Measurements from ENCODE around the gene CHMP4A. TPM values are rescaled to one million over a fixed set of nuclear protein-coding genes. Genes with fewer than 3 reads are reported as not detected.

CHMP4A gene
- total and polyA plus RNA-seq, 4 experiments from 2014 or later = 99.3 to 194 (median 133) TPM

GRCh38 chr14:24186831-24187538 is 26.3 kb downstream of the CHMP4A start:
- Mint-ChIP-seq H3K27me3 (no peaks in the 10 kb centered on the region), H3K36me3 (peaks cover 8 to 52% of the 10 kb centered on the region in 2 donors), H3K9me3 (no peaks in the 10 kb centered on the region), H3K4me1 (peaks cover 15 to 44% (median 27%) of the 10 kb centered on the region in 4 donors), H3K4me3 (peak overlapping the region; percentile 36 to 96 (median 70)), H3K27ac (peak overlapping the region in 6 of 7 donors; percentile 53 to 96 (median 80))
- H3K27me3 ChIP-seq (ENCODE audit: insufficient read depth, low read length) = no peaks in the 10 kb centered on the region
- H3K27ac ChIP-seq (ENCODE audit: low read depth, low read length) = no peak overlapping the region
- H3K4me3 ChIP-seq (ENCODE audit: low read length in 2 of 2) = no peak overlapping the region
- intact Hi-C loops (cut with micrococcal nuclease) = no loop called here
- CTCF ChIA-PET (ENCODE audit: partially characterized antibody) = interaction anchor here (0.8 to 3.9 kb wide), 3 partner anchors 25 to 29 kb away, joined by 3 to 15 read pairs (median 11); partner anchors contain the start of genes CHMP4A, IRF9 and MDP1
- no peaks in the 10 kb centered on the region for H3K9me3 ChIP-seq (ENCODE audit: control insufficient read depth in 1 of 2, low read length in 2 of 2)
- DNase-seq = no peak
- POLR2A ChIA-PET (ENCODE audit: partially characterized antibody) = interaction anchor here (1.0 to 5.6 kb wide), 9 partner anchors 9 to 73 kb away, joined by 3 to 75 read pairs (median 22); partner anchors contain the start of genes CHMP4A, DCAF11, IRF9 and MDP1
- H3K4me1 ChIP-seq (ENCODE audit: insufficient read depth, low read length) = peaks cover 23% of the 10 kb centered on the region
- peaks cover 36% of the 10 kb centered on the region for H3K36me3 ChIP-seq (ENCODE audit: insufficient read depth, low read length)

- H3K27ac Mint-ChIP-seq = peak overlapping the region in 3 of 7 donors; percentile 42 to 64 (median 60)
- peaks cover 17 to 42% (median 26%) of the 10 kb centered on the region in 4 donors for H3K4me1 Mint-ChIP-seq
- CTCF ChIA-PET (ENCODE audit: partially characterized antibody) = interaction anchor here (1.0 to 1.8 kb wide), 6 partner anchors 21 to 148 kb away, joined by 3 to 4 read pairs (median 4); partner anchors contain the start of genes DCAF11, IRF9 and NRL
- Histone ChIP-seq H3K27ac (ENCODE audit: low read depth, low read length) (no peak overlapping the region), H3K27me3 (ENCODE audit: insufficient read depth, low read length) (no peaks in the 10 kb centered on the region), H3K9me3 (ENCODE audit: control insufficient read depth in 1 of 2, low read length in 2 of 2) (no peaks in the 10 kb centered on the region), H3K36me3 (ENCODE audit: insufficient read depth, low read length) (peaks cover 39% of the 10 kb centered on the region), H3K4me3 (ENCODE audit: low read length in 2 of 2) (no peak overlapping the region), H3K4me1 (ENCODE audit: insufficient read depth, low read length) (peaks cover 23% of the 10 kb centered on the region)
- H3K27me3 Mint-ChIP-seq = no peaks in the 10 kb centered on the region
- POLR2A ChIA-PET (ENCODE audit: partially characterized antibody) = interaction anchor here (0.8 to 5.6 kb wide), 7 partner anchors 10 to 71 kb away, joined by 3 to 75 read pairs (median 5); partner anchors contain the start of genes CHMP4A, DCAF11, IRF9 and NRL
- intact Hi-C loops (cut with micrococcal nuclease) = no loop called here
- H3K4me3 Mint-ChIP-seq = no peak overlapping the region
- no peaks in the 10 kb centered on the region for H3K9me3 Mint-ChIP-seq
- peaks cover 11 to 56% of the 10 kb centered on the region in 2 donors for H3K36me3 Mint-ChIP-seq
- DNase-seq = no peak
These were observed 27.5 kb downstream of the CHMP4A start for GRCh38 chr14:24185741-24186140.

- POLR2A ChIA-PET (ENCODE audit: partially characterized antibody) = interaction anchor here (0.8 to 5.6 kb wide), 5 partner anchors 23 to 70 kb away, joined by 3 to 75 read pairs (median 5); partner anchors contain the start of genes CHMP4A, DCAF11, IRF9 and NRL
- H3K27me3 Mint-ChIP-seq = no peaks in the 10 kb centered on the region
- no peaks in the 10 kb centered on the region for H3K9me3 ChIP-seq (ENCODE audit: control insufficient read depth in 1 of 2, low read length in 2 of 2)
- peaks cover 16 to 58% of the 10 kb centered on the region in 2 donors for H3K36me3 Mint-ChIP-seq
- intact Hi-C loops (cut with micrococcal nuclease) = no loop called here
- DNase-seq = no peak
- no peak overlapping the region for H3K27ac ChIP-seq (ENCODE audit: low read depth, low read length)
- peaks cover 42% of the 10 kb centered on the region for H3K36me3 ChIP-seq (ENCODE audit: insufficient read depth, low read length)
- CTCF ChIA-PET (ENCODE audit: partially characterized antibody) = interaction anchor here (1.0 to 1.8 kb wide), 6 partner anchors 20 to 149 kb away, joined by 3 to 4 read pairs (median 4); partner anchors contain the start of genes DCAF11, IRF9 and NRL
- H3K9me3 Mint-ChIP-seq = no peaks in the 10 kb centered on the region
- H3K27ac Mint-ChIP-seq = peak overlapping the region in 2 of 7 donors; percentile 22 to 60
- H3K27me3 ChIP-seq (ENCODE audit: insufficient read depth, low read length) = no peaks in the 10 kb centered on the region
- H3K4me1 ChIP-seq (ENCODE audit: insufficient read depth, low read length) = peaks cover 23% of the 10 kb centered on the region
- no peak overlapping the region for H3K4me3 Mint-ChIP-seq
- peaks cover 18 to 38% (median 25%) of the 10 kb centered on the region in 4 donors for H3K4me1 Mint-ChIP-seq
- H3K4me3 ChIP-seq (ENCODE audit: low read length in 2 of 2) = no peak overlapping the region
These were observed 28.3 kb downstream of the CHMP4A start for GRCh38 chr14:24185026-24185425.

- ChIA-PET POLR2A (ENCODE audit: partially characterized antibody) (interaction anchor here (1.2 to 5.6 kb wide), 4 partner anchors 11 to 36 kb away, joined by 3 to 75 read pairs (median 24); partner anchors contain the start of genes CHMP4A, IRF9, PSME2 and RNF31), CTCF (ENCODE audit: partially characterized antibody) (interaction anchor here (0.7 to 1.8 kb wide), 4 partner anchors 19 to 247 kb away, joined by 3 to 4 read pairs (median 4); partner anchors contain the start of gene IRF9)
- H3K4me3 Mint-ChIP-seq = no peak overlapping the region
- H3K4me1 Mint-ChIP-seq = peaks cover 14 to 33% (median 22%) of the 10 kb centered on the region in 4 donors
- H3K9me3 ChIP-seq (ENCODE audit: control insufficient read depth in 1 of 2, low read length in 2 of 2) = no peaks in the 10 kb centered on the region
- DNase-seq = peak in 1 of 5 donors; percentile 32
- H3K4me3 ChIP-seq (ENCODE audit: low read length in 2 of 2) = no peak overlapping the region
- no peaks in the 10 kb centered on the region for H3K9me3 Mint-ChIP-seq
- H3K36me3 ChIP-seq (ENCODE audit: insufficient read depth, low read length) = peaks cover 48% of the 10 kb centered on the region
- intact Hi-C loops (cut with micrococcal nuclease) = no loop called here
- no peak overlapping the region for H3K27ac ChIP-seq (ENCODE audit: low read depth, low read length)
- H3K27me3 Mint-ChIP-seq = no peaks in the 10 kb centered on the region
- no peak overlapping the region for H3K27ac Mint-ChIP-seq
- no peaks in the 10 kb centered on the region for H3K27me3 ChIP-seq (ENCODE audit: insufficient read depth, low read length)
- H3K36me3 Mint-ChIP-seq = peaks cover 18 to 62% of the 10 kb centered on the region in 2 donors
- peaks cover 22% of the 10 kb centered on the region for H3K4me1 ChIP-seq (ENCODE audit: insufficient read depth, low read length)
These were observed 29.0 kb downstream of the CHMP4A start for GRCh38 chr14:24184104-24184970.

DNA sequence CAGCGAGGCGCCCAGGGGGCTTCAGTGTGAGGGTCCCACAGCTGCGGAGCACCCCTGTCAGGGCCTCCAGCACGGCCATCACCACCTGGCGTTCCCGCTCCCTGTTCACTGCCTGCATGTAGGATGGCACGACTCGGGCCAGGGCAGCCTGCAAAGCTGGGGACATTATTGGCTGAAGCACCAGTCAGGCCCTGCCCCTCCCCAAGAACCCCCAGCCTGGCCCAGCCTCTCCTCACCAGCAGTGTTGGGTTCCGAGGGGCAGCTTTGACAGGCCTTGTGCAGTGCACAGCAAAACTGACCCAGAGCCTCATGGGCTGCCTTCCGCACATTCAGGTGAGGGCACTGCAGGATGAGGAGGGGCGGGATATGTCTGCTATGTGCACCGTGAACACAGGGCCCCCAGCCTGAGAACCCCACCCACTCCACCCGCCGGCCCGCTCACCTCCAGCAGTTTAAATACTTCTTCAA is 30.2 kb downstream of the CHMP4A start:
- intact Hi-C loops (cut with micrococcal nuclease) = no loop called here
- no peak overlapping the region for H3K27ac ChIP-seq (ENCODE audit: low read depth, low read length)
- Mint-ChIP-seq H3K4me3 (no peak overlapping the region), H3K9me3 (no peaks in the 10 kb centered on the region), H3K4me1 (peaks cover 11 to 23% (median 15%) of the 10 kb centered on the region in 4 donors), H3K27ac (peak overlapping the region in 3 of 7 donors; percentile 41 to 59 (median 57)), H3K27me3 (no peaks in the 10 kb centered on the region), H3K36me3 (peaks cover 19 to 61% of the 10 kb centered on the region in 2 donors)
- no peak for DNase-seq
- H3K36me3 ChIP-seq (ENCODE audit: insufficient read depth, low read length) = peaks cover 57% of the 10 kb centered on the region
- no peaks in the 10 kb centered on the region for H3K27me3 ChIP-seq (ENCODE audit: insufficient read depth, low read length)
- CTCF ChIA-PET (ENCODE audit: partially characterized antibody) = interaction anchor here (0.9 kb wide), 1 partner anchor 75 kb away, joined by 3 read pairs; no protein-coding TSS in a partner anchor
- H3K9me3 ChIP-seq (ENCODE audit: control insufficient read depth in 1 of 2, low read length in 2 of 2) = no peaks in the 10 kb centered on the region
- H3K4me3 ChIP-seq (ENCODE audit: low read length in 2 of 2) = no peak overlapping the region
- H3K4me1 ChIP-seq (ENCODE audit: insufficient read depth, low read length) = peaks cover 13% of the 10 kb centered on the region
- POLR2A ChIA-PET (ENCODE audit: partially characterized antibody) = interaction anchor here (0.8 kb wide), 1 partner anchor 12 kb away, joined by 3 read pairs; the partner anchor contains the start of gene TM9SF1

DNA sequence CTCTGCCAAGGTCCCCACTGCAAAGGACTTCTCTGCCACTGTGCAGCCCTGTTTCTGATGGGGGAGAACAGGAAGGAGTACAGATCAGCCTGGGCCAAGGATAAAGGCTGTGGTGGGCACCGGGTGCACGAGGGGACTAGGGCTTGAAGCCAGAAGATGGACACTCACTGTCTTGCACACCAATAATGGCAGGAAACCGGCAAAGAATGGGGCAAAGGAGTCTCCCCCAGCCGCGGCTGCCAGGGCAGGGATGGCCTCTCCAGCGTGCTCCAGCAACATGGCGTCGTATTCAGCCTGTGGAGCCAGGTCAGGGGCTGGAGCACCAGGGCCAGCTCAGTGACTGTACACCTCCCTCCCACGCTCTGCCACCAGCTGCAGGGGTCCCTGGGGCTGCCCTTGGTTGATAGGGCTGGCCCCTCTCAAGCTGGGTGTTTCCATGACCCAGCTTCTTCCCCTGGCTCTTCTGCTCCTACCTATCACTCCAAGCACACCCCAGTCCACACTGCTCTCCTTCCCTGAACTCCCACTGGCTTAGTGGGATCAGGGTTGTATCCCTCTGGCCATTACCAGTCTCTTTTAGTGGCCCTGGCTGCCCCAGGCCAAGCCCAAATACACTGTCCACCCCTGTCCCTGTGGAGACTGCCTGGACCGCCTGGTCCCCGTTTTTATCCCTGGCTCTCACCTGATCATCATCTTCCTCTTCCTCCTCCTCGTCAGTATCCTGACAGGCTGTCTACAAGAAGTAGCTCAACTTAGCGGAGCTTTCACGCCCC is 31.0 kb downstream of the CHMP4A start:
- no peaks in the 10 kb centered on the region for H3K9me3 ChIP-seq (ENCODE audit: control insufficient read depth in 1 of 2, low read length in 2 of 2)
- ChIA-PET CTCF (ENCODE audit: partially characterized antibody) (interaction anchor here (0.9 to 1.4 kb wide), 2 partner anchors 73 to 75 kb away, joined by 3 read pairs; no protein-coding TSS in a partner anchor), POLR2A (ENCODE audit: partially characterized antibody) (interaction anchor here (1.1 to 1.4 kb wide), 4 partner anchors 13 to 101 kb away, joined by 3 to 4 read pairs (median 4); partner anchors contain the start of genes MDP1 and TM9SF1)
- no peaks in the 10 kb centered on the region for H3K27me3 Mint-ChIP-seq
- H3K27ac Mint-ChIP-seq = peak overlapping the region; percentile 29 to 83 (median 63)
- peak overlapping the region in 2 of 8 donors; percentile 3 to 57 for H3K4me3 Mint-ChIP-seq
- peaks cover 6% of the 10 kb centered on the region for H3K4me1 ChIP-seq (ENCODE audit: insufficient read depth, low read length)
- intact Hi-C loops (cut with micrococcal nuclease) = no loop called here
- H3K36me3 Mint-ChIP-seq = peaks cover 19 to 63% of the 10 kb centered on the region in 2 donors
- no peak overlapping the region for H3K27ac ChIP-seq (ENCODE audit: low read depth, low read length)
- peaks cover 5 to 16% (median 8%) of the 10 kb centered on the region in 4 donors for H3K4me1 Mint-ChIP-seq
- H3K27me3 ChIP-seq (ENCODE audit: insufficient read depth, low read length) = no peaks in the 10 kb centered on the region
- H3K4me3 ChIP-seq (ENCODE audit: low read length in 2 of 2) = no peak overlapping the region
- peaks cover 63% of the 10 kb centered on the region for H3K36me3 ChIP-seq (ENCODE audit: insufficient read depth, low read length)
- H3K9me3 Mint-ChIP-seq = no peaks in the 10 kb centered on the region
- DNase-seq = no peak

Measured in CD4-positive, alpha-beta memory T cell (primary cell).